Stimulated activated CD4-positive, alpha-beta T cell treated with anti-CD3 and anti-CD28 coated beads, Interleukin-4, amount 100 ng/mL, for 1 hour (primary cell): ENCODE data around the gene DCHS2.

Experiments used
- DNase-seq: peaks from one replicate; pipeline ENCODE4 v3.0.0-alpha.2; 2020

The DCHS2 gene

GRCh38 chr4:154441124-154441523 is 50.5 kb downstream of the DCHS2 start:
- DNase-seq: no peak

GRCh38 chr4:154439224-154439623 is 52.4 kb downstream of the DCHS2 start:
- no peak for DNase-seq

GRCh38 chr4:154435895-154436294 is 55.7 kb downstream of the DCHS2 start:
- no peak for DNase-seq

- no peak for DNase-seq
Measured at GRCh38 chr4:154433543-154433942, 58.1 kb downstream of the DCHS2 start.

- DNase-seq: no peak
Measured at GRCh38 chr4:154429176-154429575, 62.4 kb downstream of the DCHS2 start.

- no peak for DNase-seq
Measured at GRCh38 chr4:154427149-154427548, 64.5 kb downstream of the DCHS2 start.

GRCh38 chr4:154425514-154425913 is 66.1 kb downstream of the DCHS2 start:
- DNase-seq: no peak

- no peak for DNase-seq
Measured at GRCh38 chr4:154424810-154425484, 66.7 kb downstream of the DCHS2 start.

GRCh38 chr4:154422152-154422551 is 69.4 kb downstream of the DCHS2 start:
- no peak for DNase-seq

GRCh38 chr4:154421618-154422017 is 70.0 kb downstream of the DCHS2 start:
- DNase-seq: no peak

GRCh38 chr4:154417373-154417673 is 74.3 kb downstream of the DCHS2 start:
- DNase-seq: no peak

GRCh38 chr4:154416190-154416547 is 75.4 kb downstream of the DCHS2 start:
- DNase-seq: no peak

GRCh38 chr4:154415313-154415712 is 76.3 kb downstream of the DCHS2 start:
- no peak for DNase-seq

GRCh38 chr4:154414796-154415195 is 76.8 kb downstream of the DCHS2 start:
- no peak for DNase-seq

GRCh38 chr4:154414371-154414770 is 77.2 kb downstream of the DCHS2 start:
- no peak for DNase-seq

GRCh38 chr4:154407443-154407842 is 84.2 kb downstream of the DCHS2 start:
- no peak for DNase-seq

GRCh38 chr4:154406018-154406795 is 85.4 kb downstream of the DCHS2 start:
- DNase-seq: no peak

- no peak for DNase-seq
Measured at GRCh38 chr4:154399259-154399974, 92.2 kb downstream of the DCHS2 start.

- DNase-seq: no peak
Measured at GRCh38 chr4:154390324-154390723, 101.3 kb downstream of the DCHS2 start.

GRCh38 chr4:154389148-154389547 is 102.5 kb downstream of the DCHS2 start:
- DNase-seq: no peak

- DNase-seq: no peak
Measured at GRCh38 chr4:154384012-154384411, 107.6 kb downstream of the DCHS2 start.

GRCh38 chr4:154376486-154376885 is 115.1 kb downstream of the DCHS2 start:
- DNase-seq: no peak

- DNase-seq: no peak
Measured at GRCh38 chr4:154368060-154368459, 123.5 kb downstream of the DCHS2 start.

GRCh38 chr4:154367659-154368058 is 123.9 kb downstream of the DCHS2 start:
- no peak for DNase-seq
